HUES6 (cell line): ENCODE measurements around the gene EHF.

ENCODE experiments used
- H3K27ac ChIP-seq: 2 replicates; pipeline ENCODE4 v1.7.0; 2013; ENCODE audit warnings: low read depth, mild to moderate bottlenecking, low read length, inconsistent platforms
- H3K27me3 ChIP-seq: 2 replicates; pipeline ENCODE4 v1.6.1; 2013; ENCODE audit warnings: low read length; ENCODE audit not compliant: control insufficient read depth, insufficient read depth
- H3K36me3 ChIP-seq: 2 replicates; pipeline ENCODE4 v1.6.1; 2013; ENCODE audit warnings: low read length; ENCODE audit not compliant: control insufficient read depth, insufficient read depth
- H3K4me1 ChIP-seq: 2 replicates; pipeline ENCODE4 v1.6.1; 2013; ENCODE audit warnings: low read length; ENCODE audit not compliant: control insufficient read depth, insufficient read depth
- H3K4me3 ChIP-seq: 2 replicates; pipeline ENCODE4 v1.5.1; 2013; ENCODE audit warnings: low read depth, low read length
- H3K9ac ChIP-seq: one replicate; pipeline ENCODE4 v1.6.1; 2013; ENCODE audit warnings: mild to moderate bottlenecking, low read length
- H3K9me3 ChIP-seq: 2 replicates; pipeline ENCODE4 v1.6.1; 2013; ENCODE audit warnings: low read depth, low read length; ENCODE audit not compliant: control insufficient read depth, insufficient read depth

EHF gene

GRCh38 chr11:34620820-34621792 lies at the start of gene EHF:
EHF (plus strand) TSS chr11:34621093; CDS start chr11:34642631, 21,538 bp downstream.
- H3K9ac ChIP-seq, result no peak within 1 kb of the TSS
- no peaks in the 10 kb centered on the region for H3K9me3 ChIP-seq
- H3K4me3 ChIP-seq, result no peak within 1 kb of the TSS
- no peak within 1 kb of the TSS for H3K27ac ChIP-seq
- H3K36me3 ChIP-seq, result no peaks in the 10 kb centered on the region
- H3K4me1 ChIP-seq, result no peaks in the 10 kb centered on the region
- H3K27me3 ChIP-seq, result no peaks in the 10 kb centered on the region

DNA sequence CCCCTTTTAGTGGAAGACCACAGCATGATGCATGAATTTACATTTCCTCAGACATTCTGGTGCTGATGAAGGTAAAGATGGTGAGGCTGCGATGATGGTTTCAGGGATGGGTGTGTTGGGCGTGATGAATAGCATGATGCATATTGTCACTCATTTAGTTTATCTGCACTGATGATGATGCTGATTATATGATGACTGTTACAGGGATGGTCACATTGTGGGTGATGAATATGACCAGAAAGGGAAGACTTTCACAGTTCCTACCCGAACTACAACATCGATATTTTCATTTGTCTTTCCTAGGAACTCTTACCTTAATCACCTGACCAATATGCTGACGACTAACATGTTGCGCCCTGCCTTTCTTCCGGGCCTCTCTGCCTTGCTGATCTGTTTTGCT lies 47.4 kb upstream of the EHF start:
- H3K27me3 ChIP-seq, result 0 out of 2 replicates have a peak, but pooled peaks cover 5% of the 10 kb centered on the region
- no peak overlapping the region for H3K9ac ChIP-seq
- H3K4me3 ChIP-seq, result no peak overlapping the region
- no peaks in the 10 kb centered on the region for H3K4me1 ChIP-seq
- no peaks in the 10 kb centered on the region for H3K9me3 ChIP-seq
- no peak overlapping the region for H3K27ac ChIP-seq
- no peaks in the 10 kb centered on the region for H3K36me3 ChIP-seq

DNA sequence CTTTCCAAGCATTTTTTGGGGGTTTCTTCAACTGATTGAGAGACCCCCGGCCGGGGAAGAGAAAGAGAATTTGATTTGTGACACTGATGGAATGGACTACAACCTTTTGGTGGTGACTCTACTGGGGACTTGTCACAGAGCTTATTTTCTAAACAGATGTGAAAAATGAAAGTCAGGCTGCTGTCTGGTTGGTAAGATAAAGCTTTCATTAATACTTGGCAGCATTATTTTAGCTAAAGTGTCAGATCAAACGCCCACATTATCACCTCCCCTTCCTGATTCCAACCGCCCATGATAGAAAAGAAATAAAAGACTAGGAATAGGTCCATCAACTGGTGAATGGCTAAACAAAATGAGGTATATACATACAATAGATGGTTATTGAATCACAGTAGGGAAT lies 45.6 kb upstream of the EHF start:
- H3K27me3 ChIP-seq, result 0 out of 2 replicates have a peak, but pooled peaks cover 5% of the 10 kb centered on the region
- H3K9ac ChIP-seq, result no peak overlapping the region
- H3K4me3 ChIP-seq, result no peak overlapping the region
- H3K9me3 ChIP-seq, result no peaks in the 10 kb centered on the region
- H3K27ac ChIP-seq, result no peak overlapping the region
- H3K36me3 ChIP-seq, result no peaks in the 10 kb centered on the region
- H3K4me1 ChIP-seq, result no peaks in the 10 kb centered on the region

DNA sequence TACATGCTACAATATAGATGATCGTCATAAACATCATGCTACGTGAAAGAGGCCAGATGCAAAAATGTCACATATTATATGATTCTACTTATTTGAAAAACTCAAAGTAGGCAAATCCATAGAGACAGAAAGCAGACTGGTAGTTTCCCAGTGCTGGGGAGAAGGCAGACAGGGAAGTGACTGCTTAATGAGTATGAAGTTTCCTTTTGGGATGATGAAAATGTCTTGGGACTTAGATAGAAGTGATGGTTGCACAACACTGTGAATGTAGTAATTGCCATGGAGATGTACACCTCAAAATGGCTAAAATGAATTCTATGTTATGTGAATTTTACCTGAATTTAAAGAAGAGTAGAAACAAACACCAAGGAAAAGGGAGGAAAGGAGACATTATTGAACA lies 45.2 kb upstream of the EHF start:
- H3K27ac ChIP-seq, result no peak overlapping the region

DNA sequence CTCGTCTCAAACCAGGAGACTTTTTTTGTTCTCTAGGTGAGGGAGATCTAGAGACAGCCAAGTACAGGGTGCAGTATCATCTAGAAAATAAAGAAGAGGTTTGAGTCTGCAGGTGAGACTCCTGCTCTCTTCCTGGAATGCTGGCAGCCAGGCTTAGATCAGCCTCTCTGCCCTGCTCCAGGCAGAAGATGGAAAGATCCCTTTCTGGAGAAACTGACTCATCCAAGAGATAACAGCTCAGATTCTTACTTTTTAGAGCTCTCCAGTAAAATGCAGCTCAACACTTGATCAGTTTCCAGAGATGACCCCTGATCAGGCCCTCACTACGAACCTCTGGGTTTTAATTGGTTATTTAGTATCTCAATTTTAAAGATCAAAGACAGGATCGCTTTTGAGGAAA lies 44.6 kb upstream of the EHF start:
- Histone ChIP-seq H3K9me3 (no peaks in the 10 kb centered on the region), H3K27ac (no peak overlapping the region), H3K9ac (no peak overlapping the region), H3K4me3 (no peak overlapping the region), H3K36me3 (no peaks in the 10 kb centered on the region), H3K4me1 (no peaks in the 10 kb centered on the region), H3K27me3 (0 out of 2 replicates have a peak, but pooled peaks cover 5% of the 10 kb centered on the region)

More for the DNA sequence above, 45.2 kb upstream of the EHF start:
- no peaks in the 10 kb centered on the region for H3K4me1 ChIP-seq
- 0 out of 2 replicates have a peak, but pooled peaks cover 5% of the 10 kb centered on the region for H3K27me3 ChIP-seq
- H3K9me3 ChIP-seq, result no peaks in the 10 kb centered on the region
- H3K36me3 ChIP-seq, result no peaks in the 10 kb centered on the region
- no peak overlapping the region for H3K4me3 ChIP-seq
- H3K9ac ChIP-seq, result no peak overlapping the region

DNA sequence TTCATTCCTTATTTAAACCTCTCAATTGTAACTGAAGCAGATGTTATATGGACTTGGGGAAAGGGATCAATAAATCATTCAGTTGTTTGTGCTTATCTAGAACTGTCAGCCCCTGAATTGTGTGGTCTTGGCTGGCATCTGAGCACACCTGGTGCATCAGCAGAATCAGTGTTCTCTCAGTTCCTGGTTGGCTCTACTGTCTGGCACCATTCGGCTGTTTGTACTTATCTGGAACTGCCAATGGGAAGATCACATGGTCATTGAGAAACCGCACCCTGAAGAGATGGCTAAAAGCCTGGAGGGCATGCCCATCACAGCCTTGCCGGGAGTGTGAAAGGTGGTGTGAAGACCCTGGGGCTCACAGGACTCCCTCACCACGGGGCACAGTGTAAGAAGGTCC lies 37.1 kb upstream of the EHF start:
- Histone ChIP-seq H3K27me3 (no peaks in the 10 kb centered on the region), H3K4me1 (peaks cover 9% of the 10 kb centered on the region; the same call in 1 of the 2 replicates), H3K36me3 (no peaks in the 10 kb centered on the region), H3K27ac (no peak overlapping the region), H3K4me3 (no peak overlapping the region), H3K9ac (no peak overlapping the region), H3K9me3 (no peaks in the 10 kb centered on the region)

GRCh38 chr11:34585304-34585734 lies 35.6 kb upstream of the EHF start:
- H3K27ac ChIP-seq, result no peak overlapping the region
- H3K9ac ChIP-seq, result no peak overlapping the region
- H3K4me3 ChIP-seq, result no peak overlapping the region
- peaks cover 9% of the 10 kb centered on the region; the same call in 1 of the 2 replicates for H3K4me1 ChIP-seq
- H3K9me3 ChIP-seq, result no peaks in the 10 kb centered on the region
- H3K27me3 ChIP-seq, result no peaks in the 10 kb centered on the region
- H3K36me3 ChIP-seq, result no peaks in the 10 kb centered on the region

DNA sequence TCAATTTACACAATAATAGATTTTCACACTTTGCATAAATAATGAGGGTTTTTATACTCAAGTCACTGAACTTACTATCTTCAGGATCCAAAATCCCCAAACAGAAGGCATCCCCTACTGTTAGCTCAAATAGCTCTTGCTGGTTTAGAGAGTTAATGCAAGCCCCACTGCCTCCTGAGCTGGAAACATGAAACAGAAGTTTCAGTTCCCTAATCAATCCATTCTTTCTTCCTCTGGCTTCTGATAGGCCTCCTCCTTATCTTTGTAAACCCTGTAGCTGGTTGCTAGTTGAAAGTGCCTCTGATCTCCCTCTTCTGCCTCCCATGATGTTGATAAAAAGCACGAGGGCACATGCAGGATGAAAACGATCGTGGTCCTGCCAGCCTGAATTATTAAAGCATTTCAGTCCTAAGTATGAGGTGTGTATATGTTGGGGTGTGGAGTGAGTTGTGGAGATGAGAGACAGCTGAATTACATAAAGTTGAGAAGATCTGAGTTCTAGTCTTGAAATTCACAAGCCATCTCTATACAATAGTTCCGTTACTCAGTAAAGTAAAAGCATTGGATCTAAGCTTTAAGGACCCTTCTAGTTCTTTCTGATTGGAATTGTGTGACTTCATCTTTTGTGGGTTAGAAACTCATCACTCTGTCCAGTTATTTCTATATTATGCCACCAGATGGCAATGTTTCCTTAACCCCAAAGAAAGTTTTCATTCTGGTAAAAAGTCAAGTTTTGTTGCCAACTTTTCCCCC lies 35.0 kb upstream of the EHF start:
- no peak overlapping the region for H3K4me3 ChIP-seq
- H3K27me3 ChIP-seq, result no peaks in the 10 kb centered on the region
- no peak overlapping the region for H3K9ac ChIP-seq
- H3K27ac ChIP-seq, result no peak overlapping the region
- no peaks in the 10 kb centered on the region for H3K9me3 ChIP-seq
- H3K36me3 ChIP-seq, result no peaks in the 10 kb centered on the region
- H3K4me1 ChIP-seq, result peaks cover 9% of the 10 kb centered on the region; the same call in 1 of the 2 replicates

DNA sequence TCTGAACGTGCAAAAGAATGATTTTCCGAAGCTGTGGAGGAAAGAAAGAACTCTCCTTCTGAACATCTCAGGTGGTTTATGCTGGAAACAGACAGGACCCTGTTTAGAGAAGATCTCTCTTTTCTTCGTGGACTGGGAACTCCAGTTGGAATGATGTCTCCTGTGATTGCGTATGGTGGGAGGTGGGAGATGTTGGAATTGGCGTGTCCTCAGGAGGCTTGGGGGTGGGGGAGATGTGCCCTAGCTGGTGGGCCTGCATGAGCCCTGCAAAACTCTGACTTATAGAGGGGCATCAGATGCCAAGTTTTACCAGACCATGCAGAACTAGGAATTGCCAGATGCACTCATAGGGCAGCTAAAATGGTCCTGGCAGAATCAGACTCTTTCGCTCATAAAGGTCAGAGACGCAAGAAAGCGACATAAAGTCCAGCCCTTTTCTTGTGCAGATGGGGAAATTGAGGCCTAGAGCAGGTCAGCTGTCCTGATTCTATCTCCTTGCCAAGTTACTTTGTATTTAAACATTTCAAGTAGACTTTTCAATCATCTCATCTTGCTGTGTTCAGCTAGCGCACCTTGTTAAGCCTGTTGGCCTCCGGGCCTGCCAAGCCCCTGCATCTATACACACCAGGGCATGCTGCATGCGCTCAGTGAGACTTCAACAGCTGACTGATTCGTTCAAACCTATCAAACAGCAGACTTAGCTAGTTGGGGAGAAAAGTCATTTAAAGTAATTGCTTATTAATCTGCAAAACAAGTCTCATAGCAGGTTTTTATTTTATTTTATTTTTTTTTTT lies 34.2 kb upstream of the EHF start:
- Histone ChIP-seq H3K27ac (no peak overlapping the region), H3K27me3 (no peaks in the 10 kb centered on the region), H3K9me3 (no peaks in the 10 kb centered on the region), H3K9ac (no peak overlapping the region), H3K36me3 (no peaks in the 10 kb centered on the region), H3K4me1 (peaks cover 9% of the 10 kb centered on the region; the same call in 1 of the 2 replicates), H3K4me3 (no peak overlapping the region)

GRCh38 chr11:34587282-34587677 lies 33.6 kb upstream of the EHF start:
- Histone ChIP-seq H3K27me3 (no peaks in the 10 kb centered on the region), H3K27ac (no peak overlapping the region), H3K4me1 (peaks cover 9% of the 10 kb centered on the region; the same call in 1 of the 2 replicates), H3K9ac (no peak overlapping the region), H3K4me3 (no peak overlapping the region), H3K9me3 (no peaks in the 10 kb centered on the region), H3K36me3 (no peaks in the 10 kb centered on the region)
